NCI-H2081 treated with DMSO at 0.1 percent for 48 hours (cell line): ENCODE data around the gene UROC1.

ENCODE experiments used
- DNase-seq: peaks from one replicate; lab custom pipeline; 2025; lab: John Stamatoyannopoulos, UW

UROC1 gene

DNA sequence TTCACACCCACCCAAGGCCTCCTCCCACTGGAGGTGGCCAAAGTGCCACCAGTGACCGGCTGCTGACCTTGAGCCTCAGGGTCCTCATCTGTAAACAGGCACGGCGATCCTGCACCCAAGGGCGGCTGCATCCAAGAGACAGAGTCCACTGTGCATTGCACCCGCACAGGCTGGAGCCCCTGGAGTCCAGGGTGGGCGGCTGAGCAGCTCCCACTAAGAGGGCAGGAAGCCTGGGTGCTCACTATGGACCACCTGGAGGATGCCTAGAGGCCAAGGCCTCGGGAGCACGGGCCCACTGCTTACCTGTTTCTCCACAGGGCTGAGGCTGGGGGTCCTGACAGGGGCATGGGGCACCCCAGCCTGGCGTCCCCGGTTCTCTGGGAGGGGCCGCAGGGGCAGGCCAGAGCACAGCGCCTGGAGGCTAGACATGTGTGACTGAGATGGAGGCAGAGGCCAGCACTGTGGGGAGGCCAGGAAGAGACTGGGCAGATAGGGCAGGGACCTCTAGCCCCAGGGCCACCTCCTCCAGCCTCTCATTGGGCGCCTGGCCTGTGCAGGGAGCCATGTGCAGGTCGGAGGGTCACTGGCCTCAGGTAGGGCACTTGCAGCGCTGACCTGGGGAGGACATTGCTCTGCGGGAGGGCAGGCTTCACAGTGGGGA lies at the start of gene UROC1:
Gene UROC1 (minus strand): TSS at position 483 of the 661 bp plus-strand sequence. CDS start 54 bp downstream, at position 429.
- DNase-seq: no peak

DNA sequence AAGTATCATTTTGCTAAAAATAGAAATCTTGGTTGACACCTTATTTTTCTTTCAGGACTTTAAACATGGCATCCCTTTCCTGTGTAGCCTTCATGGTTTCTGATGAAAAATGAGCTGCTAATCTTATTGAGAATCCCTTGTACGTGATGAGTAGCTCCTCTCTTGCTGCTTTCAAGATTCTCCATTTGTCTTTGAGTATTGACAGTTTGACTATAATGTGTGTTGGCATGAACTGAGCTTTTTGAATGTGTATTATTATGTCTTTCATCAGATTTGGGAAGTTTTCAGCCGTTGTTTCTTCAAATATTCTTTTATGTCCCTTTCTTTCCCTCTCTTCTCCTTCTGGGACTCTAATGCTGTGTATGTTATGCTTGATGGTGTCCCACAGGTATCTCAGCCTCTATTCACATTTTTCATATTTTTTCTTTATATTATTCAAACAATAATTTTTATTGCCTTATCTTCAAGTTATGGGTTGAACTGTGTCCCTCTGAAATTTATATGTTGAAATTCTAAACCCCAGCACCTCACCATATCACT lies 45.2 kb upstream of the UROC1 start:
- no peak for DNase-seq

DNA sequence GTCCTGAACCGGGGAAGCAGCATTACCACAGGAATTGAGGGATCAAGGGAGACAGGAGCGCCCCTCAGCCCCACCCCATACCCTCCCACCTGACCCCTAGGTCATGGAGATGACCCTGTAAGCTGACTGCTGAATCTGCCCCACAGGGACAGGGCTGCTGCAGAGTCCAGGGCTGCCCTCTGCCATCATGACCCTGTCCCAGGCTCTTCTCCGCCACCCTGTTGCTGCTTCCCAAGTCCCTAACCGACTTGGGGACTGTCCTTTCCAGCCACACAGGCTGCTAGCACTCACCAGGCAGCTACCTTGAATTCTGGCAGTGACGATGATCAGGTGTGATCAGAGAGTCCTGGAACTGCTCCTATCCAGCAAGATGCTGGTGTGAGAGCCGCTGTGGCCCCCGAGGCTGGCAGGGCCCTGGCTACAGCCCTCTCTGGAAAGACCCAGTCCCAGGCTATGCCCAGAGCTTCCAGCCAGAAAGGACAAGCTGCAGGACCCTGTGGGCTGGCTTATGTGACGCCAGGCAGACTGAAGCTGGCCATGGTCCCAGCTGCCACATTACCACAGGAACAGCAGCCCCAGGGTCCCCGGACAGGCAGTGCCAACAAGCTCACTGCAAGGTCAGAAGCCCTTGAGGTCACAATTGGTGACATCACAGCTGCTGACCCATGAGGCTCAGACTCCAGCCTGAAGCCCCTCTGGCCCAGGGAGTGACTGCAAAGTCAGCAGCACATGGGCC lies 40.9 kb upstream of the UROC1 start, which contains the start of gene C3orf22:
Gene C3orf22 (minus strand): TSS at position 597 of the 736 bp plus-strand sequence. CDS start 5,542 bp downstream, outside the sequence.
- no peak for DNase-seq

DNA sequence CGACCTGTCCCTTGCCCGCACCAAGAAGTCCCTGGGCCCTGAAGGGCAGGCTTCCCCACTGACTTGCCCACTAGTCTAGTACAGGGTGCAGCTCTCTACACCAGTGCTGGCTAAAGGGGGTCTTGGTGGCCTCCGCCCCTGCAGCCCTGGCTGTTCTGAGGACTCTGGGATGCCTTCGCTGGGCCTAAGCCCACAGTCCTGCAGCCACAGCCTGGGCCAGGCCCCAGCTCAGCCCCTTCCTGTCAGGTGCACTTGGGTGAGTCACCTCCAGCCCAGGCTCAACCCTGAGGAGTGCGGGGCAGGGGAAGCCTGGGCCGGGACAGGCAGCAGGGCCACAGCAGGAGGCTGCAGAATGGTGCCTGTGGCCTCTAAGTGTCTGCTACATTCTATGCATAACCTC lies 40.2 kb upstream of the UROC1 start:
- no peak for DNase-seq

DNA sequence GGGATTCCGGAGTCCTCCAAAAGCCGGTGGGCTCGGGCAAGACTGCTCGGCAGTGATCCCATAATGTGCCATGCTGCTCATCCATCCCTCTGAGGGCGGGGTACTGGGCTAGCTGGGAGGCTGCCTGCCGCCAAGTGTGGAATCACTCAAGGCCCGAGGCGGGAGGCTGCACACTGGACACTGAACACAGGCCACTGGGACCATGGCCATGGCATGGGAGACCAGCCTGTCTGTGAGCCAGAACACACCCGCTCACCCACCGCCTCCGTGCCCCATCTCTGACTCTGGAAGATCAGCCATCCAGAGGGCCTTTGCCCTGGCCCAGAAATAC lies 39.8 kb upstream of the UROC1 start:
- DNase-seq: no peak

DNA sequence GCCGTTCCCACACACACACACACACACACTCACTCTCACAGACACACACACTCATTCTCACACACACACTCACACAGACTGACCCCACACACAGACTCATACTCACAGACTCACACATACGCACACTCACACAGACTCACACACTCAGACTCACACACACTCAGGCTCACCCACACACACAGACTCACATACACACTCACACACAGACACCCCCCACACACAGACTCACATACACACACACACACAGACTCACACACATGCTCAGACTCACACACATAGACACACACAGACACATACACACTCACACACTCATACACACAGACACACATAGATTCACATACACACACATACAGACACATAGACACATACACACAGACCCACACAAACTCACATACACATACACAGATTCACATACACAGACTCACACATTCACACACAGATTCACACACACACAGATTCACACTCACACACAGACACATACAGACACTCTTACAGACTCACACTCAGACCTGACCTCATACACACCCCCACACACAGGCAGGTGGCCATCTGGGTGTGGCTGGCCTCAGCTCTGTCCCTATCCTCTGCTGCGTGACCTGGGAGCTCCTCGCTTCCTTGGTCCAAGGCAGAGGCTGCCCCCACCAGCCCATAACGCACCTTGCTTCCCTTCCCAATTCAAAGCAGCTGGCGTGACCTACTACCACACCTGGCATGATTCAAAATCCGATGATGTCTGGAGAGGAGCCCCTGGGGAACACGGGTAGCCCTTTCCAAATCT lies 39.3 kb upstream of the UROC1 start:
- no peak for DNase-seq

DNA sequence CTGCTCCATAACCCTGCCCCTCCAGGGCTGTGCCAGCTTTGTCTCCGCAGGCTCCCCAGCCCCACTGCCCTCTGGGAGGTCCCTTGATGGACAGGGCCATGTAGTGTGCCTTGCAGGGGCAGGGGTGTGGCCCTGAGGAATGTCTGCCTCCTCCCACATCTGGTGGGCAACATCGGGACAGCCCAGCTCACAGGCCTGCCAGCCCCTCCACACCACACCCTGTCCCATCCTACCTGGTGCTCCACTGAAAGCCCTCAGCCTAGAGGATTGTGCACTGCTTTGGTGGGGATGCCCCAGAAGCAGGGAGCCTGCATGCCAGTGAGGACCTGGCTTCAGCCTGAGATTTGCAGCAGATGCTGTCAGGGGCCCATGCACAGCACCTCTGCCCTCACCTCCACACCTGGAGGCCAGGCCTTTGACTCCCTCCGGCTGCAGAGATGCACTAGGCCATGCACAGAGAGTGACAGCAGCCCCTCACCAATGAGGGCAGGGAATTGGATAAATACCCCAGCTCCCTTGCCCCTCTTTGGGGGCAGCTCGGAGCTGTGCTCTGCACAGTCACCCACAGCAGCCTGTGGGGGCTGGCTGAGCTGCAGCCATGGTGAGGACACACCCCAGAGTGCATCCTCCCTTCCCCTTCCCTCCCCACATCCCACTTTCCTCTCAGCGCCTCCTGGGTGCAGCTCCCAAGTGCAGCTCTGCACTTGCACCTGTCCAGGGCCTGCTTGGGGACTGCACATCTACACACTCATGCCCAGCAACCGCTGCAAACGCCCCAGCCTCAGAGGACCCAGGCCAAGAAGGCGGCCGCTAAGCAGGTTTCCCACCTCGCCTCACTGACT lies 38.4 kb upstream of the UROC1 start:
- no peak for DNase-seq

DNA sequence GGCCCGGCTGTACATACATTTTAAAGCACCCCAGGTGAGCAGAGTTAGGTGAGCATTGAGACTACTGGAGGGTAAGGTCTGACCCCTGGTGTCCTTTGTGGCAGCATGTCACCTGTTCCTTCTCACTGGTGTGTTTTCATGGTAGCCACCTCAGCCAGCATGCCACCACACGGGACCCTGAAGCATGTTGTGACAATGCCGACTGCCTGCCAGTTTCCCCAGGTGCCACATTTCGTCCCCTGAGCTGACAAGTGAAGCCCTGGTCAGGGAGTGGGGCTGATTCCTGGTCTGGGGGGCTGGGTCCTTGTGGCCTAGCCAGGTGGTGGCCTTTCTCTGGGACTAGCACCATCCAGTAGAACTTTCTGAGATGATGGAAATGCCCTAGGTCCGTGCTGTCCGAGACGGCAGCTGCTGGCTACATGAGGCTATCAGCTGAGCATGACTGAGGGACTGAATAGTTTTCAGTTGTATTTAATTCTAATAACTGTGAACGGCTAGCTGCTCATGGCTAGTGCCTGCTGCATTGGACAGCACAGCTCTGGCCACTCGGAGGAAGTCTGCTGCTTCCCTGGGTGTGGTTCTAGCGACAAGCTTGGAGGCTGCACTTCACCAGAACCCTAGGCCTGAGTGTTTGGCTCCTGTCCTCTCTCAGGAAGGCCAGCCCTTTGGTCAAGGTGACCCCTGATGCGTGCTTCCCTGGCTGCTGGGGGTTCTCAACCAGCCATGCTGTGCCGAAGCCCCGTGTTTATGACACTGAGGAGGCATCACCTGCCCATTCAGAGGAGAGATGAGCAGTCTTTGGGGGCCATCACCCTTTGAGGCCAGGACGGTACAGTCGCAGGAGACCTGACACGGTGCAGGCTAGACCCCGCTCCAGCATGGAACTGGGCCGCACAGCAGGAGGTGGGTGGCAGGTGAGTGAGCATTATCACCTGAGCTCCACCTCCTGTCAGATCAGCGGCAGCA lies 37.3 kb upstream of the UROC1 start:
- no peak for DNase-seq

DNA sequence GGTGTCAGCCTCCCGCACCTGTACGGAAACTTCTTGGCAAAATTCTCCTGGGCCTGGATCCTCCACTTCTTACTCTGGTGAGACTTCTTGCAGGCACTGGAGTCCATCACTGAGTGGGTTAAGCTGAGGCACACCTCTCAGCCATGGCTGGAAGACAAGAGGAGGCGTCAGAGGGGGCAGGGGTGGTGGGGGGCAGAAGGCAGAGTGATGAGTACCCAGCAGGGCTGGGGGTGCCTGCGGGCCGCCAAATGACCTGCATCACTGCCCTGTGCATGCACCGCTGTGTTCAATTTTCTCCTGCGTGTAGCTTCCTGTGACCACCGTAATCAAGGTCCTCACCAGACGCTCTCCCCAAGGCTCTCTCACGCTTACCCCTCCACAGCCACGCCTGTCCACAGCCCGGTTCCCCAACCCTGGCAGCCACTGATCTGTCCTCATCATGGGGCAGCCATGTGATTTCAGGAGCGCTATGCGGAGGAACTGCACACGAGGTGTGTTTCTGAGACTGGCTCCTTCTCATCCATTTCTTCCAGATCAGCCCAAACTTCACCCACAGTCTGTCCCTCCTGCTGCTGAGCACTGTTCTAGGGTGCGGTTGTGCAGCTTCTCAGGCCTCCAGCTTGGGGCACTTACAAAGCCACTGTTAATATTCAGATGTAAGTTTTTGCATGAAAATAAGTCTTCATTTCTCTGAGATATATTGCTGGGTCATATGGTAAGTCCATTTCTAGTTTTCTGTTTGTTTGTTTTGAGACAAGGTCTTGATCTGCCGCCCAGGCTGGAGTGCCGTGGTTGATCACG lies 35.9 kb upstream of the UROC1 start:
- no peak for DNase-seq

DNA sequence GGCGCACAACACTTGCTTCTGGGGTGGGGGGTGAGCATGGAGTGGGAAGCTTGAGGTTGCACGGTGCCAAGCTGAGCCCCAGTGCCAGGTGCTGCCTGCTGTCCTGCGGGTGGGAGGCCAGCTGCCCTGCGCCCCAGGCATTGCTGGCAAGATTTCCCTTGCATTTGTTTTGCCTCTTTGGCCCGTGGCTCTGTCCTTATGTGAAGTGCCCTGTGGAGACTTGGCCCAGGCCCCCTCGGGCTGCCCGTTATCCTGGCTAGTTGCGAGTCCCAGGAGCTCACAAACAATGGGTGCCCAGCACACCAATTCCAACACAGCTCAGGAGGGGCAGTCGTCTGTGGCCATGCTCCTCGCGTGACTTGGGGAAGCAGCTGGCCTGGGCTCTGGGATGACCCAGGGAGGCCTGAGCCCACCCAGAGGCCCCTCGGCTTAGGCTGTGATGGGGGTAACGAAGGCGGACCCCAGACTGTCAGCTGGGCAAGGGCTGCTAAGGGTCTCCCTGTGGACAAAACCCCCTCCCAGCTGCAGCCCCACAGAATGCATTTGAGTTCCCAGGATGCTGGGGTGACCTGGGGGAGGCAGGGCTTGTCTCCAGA lies 35.2 kb upstream of the UROC1 start:
- DNase-seq: no peak

DNA sequence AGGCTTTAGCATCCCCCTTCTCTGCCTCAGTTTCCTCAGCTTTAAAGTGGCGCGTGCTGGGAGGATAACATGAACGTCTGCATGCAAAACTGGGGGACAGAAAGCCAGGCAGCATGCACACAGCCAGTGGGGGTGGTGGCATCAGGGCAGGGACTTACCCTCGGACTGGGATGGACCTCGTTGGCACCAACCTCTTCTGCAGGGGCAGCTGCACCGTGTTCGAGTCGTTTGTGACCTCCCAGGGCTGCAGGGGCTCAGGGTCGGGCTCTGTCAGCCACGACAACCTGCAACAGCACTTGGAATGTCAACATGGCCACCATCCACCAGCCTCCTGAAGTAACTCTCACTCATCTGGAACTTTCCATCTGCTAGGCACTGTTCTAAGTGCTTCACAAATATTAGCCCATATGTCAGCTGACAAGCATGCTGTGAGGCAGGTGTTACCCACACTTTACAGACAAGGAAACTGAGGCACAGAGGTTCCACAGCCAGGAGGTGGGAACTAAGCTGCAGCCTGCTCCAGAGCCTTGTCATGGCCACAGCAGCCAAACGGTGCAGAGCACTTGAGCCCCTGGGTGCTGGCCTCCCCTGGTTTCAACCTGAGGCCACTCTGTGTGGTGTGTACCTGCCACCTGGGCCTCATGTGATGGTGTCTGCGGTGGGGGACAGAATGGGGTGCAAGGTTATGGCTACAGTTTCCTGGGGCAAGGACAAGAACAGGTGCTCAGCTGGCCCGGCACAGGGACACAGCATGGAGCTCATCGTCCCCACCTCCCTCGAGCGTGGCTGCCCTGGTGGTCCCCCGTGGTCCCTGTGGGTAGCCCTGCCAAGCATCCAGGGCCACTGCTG lies 34.5 kb upstream of the UROC1 start:
- DNase-seq: no peak

DNA sequence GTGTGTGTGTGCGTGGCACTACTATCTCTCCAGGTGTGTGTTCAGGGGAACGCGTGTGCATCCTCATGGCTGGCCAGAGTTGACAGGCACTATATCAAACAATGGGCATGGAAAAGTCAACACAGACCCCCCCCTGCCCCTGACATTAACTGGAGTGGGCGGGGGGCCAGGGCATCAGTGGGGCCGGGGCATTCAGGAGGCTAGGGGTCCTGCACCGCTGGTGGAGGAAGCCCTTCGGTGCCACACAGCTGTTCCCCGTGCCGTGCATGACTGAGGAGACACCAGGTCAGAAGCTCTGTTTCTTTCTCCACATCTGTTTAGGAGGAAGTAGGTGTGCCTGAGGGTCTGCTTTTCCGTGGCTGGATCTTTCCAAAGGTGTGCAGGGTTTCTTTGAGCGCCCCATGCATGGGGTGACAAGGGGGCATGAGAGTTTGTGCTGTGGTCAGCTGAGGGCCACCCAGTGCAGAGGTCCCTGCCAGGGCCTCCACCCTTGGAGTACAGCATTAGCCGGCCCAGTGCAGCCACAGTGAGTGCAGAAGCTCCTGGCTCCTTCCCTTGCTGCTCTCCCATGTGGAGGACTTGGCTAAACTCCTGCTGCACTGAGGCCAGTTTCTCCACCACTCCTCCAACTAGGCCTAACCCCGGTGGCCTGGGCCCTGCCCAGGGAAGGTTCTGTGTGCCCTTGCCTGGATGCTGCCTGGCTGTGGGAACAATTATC lies 33.7 kb upstream of the UROC1 start:
- DNase-seq: no peak

DNA sequence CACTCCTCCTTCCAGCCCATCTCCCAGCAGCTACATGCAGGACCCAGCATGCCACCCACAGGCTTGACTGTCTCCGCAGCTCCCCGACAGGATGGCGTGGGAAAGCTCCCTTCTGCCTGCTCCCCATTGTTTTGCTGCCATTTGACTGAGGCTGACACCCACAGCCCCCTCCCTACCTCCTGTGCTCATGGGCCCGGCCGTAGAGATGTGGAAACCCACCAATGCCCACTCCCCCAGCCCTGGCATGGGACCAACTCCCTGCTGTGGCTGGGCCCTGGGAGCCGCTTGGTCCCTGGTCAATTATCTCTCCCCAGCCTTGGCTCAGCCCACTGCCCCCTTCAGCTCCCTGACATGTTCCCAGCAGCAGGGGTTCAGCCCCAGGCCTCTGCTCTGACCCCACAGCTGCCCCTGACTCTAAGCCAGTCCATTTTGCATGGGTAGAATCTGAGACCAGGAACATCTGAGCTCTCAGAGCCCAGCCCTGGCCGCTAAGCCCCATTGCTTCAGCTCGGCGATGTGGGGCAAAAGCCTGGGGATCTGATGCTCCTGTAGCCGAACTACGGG lies 33.0 kb upstream of the UROC1 start:
- no peak for DNase-seq

DNA sequence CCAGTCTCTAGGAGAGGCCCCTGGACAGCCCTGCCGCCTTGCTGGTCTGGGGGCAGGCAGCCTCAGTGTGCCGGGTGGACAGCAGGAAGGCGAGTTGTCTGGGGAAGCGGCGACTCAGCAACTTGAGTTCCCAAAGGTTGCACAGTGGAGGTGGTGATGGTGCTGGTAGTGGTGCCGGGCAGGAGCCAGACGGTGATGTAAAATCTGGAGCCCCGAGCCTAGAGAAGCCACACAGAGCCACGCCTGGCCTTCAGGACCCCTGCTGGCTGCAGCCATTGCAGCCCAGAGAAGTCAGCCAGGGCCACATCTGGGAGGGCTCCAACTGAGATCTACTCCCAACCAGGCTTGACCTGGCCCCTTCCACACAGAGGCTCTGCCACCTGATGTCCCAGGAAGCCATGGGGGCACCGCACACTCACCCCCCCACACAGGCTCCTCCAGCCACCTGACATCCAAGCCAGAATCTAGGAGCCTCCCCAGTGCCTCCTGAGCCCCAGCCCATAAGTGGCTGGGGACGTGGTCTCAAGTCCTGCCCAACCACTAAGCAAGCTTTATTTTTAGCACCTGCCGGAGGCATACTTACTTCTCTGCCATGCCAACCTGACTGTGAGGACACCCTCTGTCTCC lies 32.4 kb upstream of the UROC1 start:
- no peak for DNase-seq

DNA sequence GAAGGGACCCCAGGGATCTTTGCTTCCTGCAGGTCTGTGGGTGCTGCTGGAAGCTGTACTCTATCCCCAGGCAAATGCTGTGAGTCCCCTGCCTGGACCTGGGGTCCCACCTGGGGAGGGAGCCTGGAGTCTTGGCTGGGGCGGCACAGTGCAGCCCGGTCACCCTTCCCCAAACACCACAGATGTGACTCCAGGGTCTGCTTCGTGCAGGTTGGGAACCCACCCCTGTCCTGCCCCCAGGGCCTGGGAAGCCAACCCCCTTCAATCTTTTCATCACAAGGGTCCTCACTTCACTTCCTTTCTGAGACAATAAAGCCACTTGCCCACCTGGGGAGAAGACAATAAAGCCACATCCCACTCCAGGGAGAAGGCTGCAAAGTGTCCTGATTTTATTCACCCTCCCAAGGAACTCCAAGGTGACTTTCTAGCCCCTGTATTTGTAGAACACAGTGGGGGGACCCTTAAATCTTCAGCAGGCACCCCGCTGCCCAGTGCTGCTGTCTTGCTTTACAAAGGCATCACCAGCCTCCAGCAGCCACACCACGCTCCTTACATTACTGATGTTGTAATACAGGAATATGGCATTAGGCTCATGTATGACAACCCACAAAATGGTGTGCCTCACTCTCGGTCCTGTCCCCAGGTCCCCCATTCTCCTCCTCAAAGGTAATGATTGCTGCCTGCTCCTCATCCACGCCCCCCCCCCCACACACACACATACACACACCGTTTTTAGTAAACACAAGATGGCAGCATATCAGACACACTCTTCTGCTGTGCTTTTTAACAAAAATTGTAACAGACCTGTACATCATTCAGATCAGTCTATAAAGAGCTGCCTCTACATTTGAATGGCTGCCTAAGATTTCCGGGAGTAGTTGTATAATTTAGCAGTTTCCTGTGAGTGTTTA lies 31.2 kb upstream of the UROC1 start:
- DNase-seq: no peak

DNA sequence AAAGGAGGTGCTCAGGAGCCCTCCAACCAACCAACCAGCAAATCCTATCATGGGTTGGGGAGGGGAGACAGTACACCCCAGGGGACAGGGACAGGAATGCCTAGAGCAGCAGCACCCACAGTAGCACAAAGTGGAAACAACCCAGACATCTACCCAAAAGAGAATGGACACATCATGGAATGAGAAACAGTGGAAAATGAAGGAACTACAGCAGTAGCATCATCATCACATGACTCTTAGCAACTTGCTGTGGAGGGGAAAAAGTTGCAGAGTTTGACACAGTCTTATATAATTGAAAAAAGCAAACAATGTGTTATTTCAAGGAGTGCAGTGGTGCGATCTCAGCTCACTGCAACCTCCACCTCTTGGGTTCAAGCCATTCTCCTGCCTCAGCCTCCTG lies 30.1 kb upstream of the UROC1 start:
- DNase-seq: no peak
